NCI-H146 treated with DMSO at 0.1 percent for 48 hours (cell line): ENCODE results near the gene SLC15A3.

Experiments
- DNase-seq: peaks from one replicate; lab custom pipeline; 2025; ENCODE audit not compliant: unreplicated experiment; lab: John Stamatoyannopoulos, UW

The SLC15A3 gene

GRCh38 chr11:60951904-60952741 is at the start of gene SLC15A3:
Gene SLC15A3 (minus strand): TSS chr11:60952176. CDS start chr11:60951551, 625 bp downstream.
- no peak for DNase-seq

GRCh38 chr11:61000426-61000825 is 48.5 kb upstream of the SLC15A3 start:
- DNase-seq, result no peak

GRCh38 chr11:60996381-60997138 is 44.6 kb upstream of the SLC15A3 start:
- DNase-seq, result no peak

GRCh38 chr11:60995798-60996197 is 43.8 kb upstream of the SLC15A3 start:
- no peak for DNase-seq

- DNase-seq, result no peak
Observed at GRCh38 chr11:60994541-60995080, 42.6 kb upstream of the SLC15A3 start.

GRCh38 chr11:60993615-60994014 is 41.6 kb upstream of the SLC15A3 start:
- no peak for DNase-seq

- no peak for DNase-seq
Observed at GRCh38 chr11:60992842-60993409, 41.0 kb upstream of the SLC15A3 start.

- DNase-seq, result no peak
Observed at GRCh38 chr11:60991457-60991856, 39.5 kb upstream of the SLC15A3 start.

GRCh38 chr11:60989093-60989650 is 37.2 kb upstream of the SLC15A3 start:
- DNase-seq, result no peak

- DNase-seq, result no peak
Observed at GRCh38 chr11:60988658-60989057, 36.7 kb upstream of the SLC15A3 start.

- DNase-seq, result no peak
Observed at GRCh38 chr11:60987577-60988277, 35.8 kb upstream of the SLC15A3 start.

GRCh38 chr11:60985991-60986915 is 34.3 kb upstream of the SLC15A3 start:
- DNase-seq, result no peak

GRCh38 chr11:60985501-60985900 is 33.5 kb upstream of the SLC15A3 start:
- DNase-seq, result no peak

GRCh38 chr11:60984636-60985035 is 32.7 kb upstream of the SLC15A3 start:
- DNase-seq, result no peak

- no peak for DNase-seq
Observed at GRCh38 chr11:60984149-60984548, 32.2 kb upstream of the SLC15A3 start.

- no peak for DNase-seq
Observed at GRCh38 chr11:60982184-60982583, 30.2 kb upstream of the SLC15A3 start.

GRCh38 chr11:60981515-60981914 is 29.5 kb upstream of the SLC15A3 start:
- DNase-seq, result no peak

GRCh38 chr11:60978546-60979380 is 26.8 kb upstream of the SLC15A3 start:
- DNase-seq, result no peak

- DNase-seq, result no peak
Observed at GRCh38 chr11:60977836-60978235, 25.9 kb upstream of the SLC15A3 start.
